K562 (cell line): Measurements from ENCODE around the gene SFMBT2. TPM values are rescaled to one million over a fixed set of nuclear protein-coding genes. Genes with fewer than 3 reads are reported as not detected.
A peak's percentile ranks its signal among the peaks of the same experiment; 100 is the strongest.

Experiments used
- ATAC-seq: fragments of 200-7000 bp; cut with Tn5 transposase; 3 replicates; pipeline ENCODE4 v1.9.1; 2020; ENCODE audit warnings: moderate library complexity
- BruUV-seq: library from RNA; stranded (reverse); fragments of 400-500 nt; replicated peaks from 2 replicates; lab custom pipeline; 2021; lab: Mats Ljungman, UMichigan
- CTCF ChIA-PET: fragments of 300-600 bp; formaldehyde crosslinking; extraction: SDS; loops from one replicate; lab custom pipeline; 2021; ENCODE audit warnings: low intra/inter-chr PET ratio; lab: Yijun Ruan, JAX
- POLR2A ChIA-PET: fragments of 300-600, 350-650 bp; sonication (Branson Sonifier 250); formaldehyde crosslinking; extraction: SDS; loops from one replicate; lab custom pipeline; 2021; ENCODE audit warnings: antibody characterized with exemption, inconsistent platforms; lab: Yijun Ruan, JAX
- DNase-seq, 4 experiments: peaks; one replicate each; pipeline versions ENCODE4 v3.0.0 to v3.0.0-alpha.2; 2011 to 2018; ENCODE audit warnings: low spot score in 3 of 4, mixed read lengths in 3 of 4; ENCODE audit errors: extremely low read depth in 1 of 4
- FAIRE-seq: peaks from 2 replicates; lab custom pipeline; 2011; peaks lifted over from hg19 to GRCh38; lab: Jason Lieb, UNC
- H2AFZ ChIP-seq: 2 replicates; pipeline ENCODE4 v1.6.0; 2011; ENCODE audit warnings: low read depth, low read length, control low read depth, inconsistent platforms
- H3K27ac ChIP-seq: fragments of 200-600 bp; 3 replicates; pipeline ENCODE4 v1.8.0; 2011; ENCODE audit warnings: low read depth, mild to moderate bottlenecking, control low read depth, inconsistent platforms, low read length, moderate library complexity, mixed read lengths; ENCODE audit errors: extremely low read depth
- H3K27me3 ChIP-seq, 2 experiments: fragments of 300-600 bp in 1 of 2; 2 replicates in 1 of 2; 3 replicates in 1 of 2; pipeline versions ENCODE4 v1.6.0 to v1.8.0; 2011; ENCODE audit warnings: inconsistent platforms in 2 of 2, low read length in 2 of 2, mild to moderate bottlenecking in 1 of 2, mixed read lengths in 1 of 2, moderate library complexity in 1 of 2; ENCODE audit not compliant: control insufficient read depth in 2 of 2, insufficient read depth in 2 of 2
- H3K36me3 ChIP-seq: fragments of 300-600 bp; 3 replicates; pipeline ENCODE4 v1.8.0; 2011; ENCODE audit warnings: mild to moderate bottlenecking, low read length, inconsistent platforms; ENCODE audit not compliant: control insufficient read depth, insufficient read depth
- H3K4me1 ChIP-seq, 2 experiments: fragments of 200-600 bp in 1 of 2; replicated peaks in 1 of 2; 2 replicates in 1 of 2; 3 replicates in 1 of 2; pipeline versions ENCODE4 v1.5.1 to v1.8.0; 2011; ENCODE audit warnings: inconsistent platforms in 2 of 2, low read length in 2 of 2, mild to moderate bottlenecking in 1 of 2, mixed read lengths in 1 of 2, moderate library complexity in 1 of 2; ENCODE audit not compliant: control insufficient read depth in 2 of 2, insufficient read depth in 2 of 2
- H3K4me2 ChIP-seq: 2 replicates; pipeline ENCODE4 v1.6.1; 2011; ENCODE audit warnings: low read length, control low read depth, inconsistent platforms, mixed read lengths; ENCODE audit not compliant: insufficient read depth
- H3K4me3 ChIP-seq: fragments of 200-600 bp; sonication (generic), shearing (Covaris generic); 2 replicates; pipeline ENCODE4 v1.5.1; 2016; ENCODE audit warnings: control low read depth, inconsistent platforms
- H3K79me2 ChIP-seq: fragments of 200-600 bp; 3 replicates; pipeline ENCODE4 v1.8.0; 2011; ENCODE audit warnings: low read length, inconsistent platforms; ENCODE audit not compliant: control insufficient read depth, insufficient read depth
- H3K9ac ChIP-seq, 2 experiments: 2 replicates each; pipeline versions ENCODE4 v1.6.0 to v1.6.1; 2011; ENCODE audit warnings: low read depth in 2 of 2, low read length in 2 of 2, control low read depth in 1 of 2, inconsistent platforms in 1 of 2, mild to moderate bottlenecking in 1 of 2, mixed read lengths in 1 of 2; ENCODE audit not compliant: insufficient read depth in 1 of 2
- H3K9me1 ChIP-seq: one replicate; pipeline ENCODE4 v1.6.0; 2011; ENCODE audit warnings: inconsistent platforms, mild to moderate bottlenecking, low read length, moderate library complexity; ENCODE audit not compliant: control insufficient read depth, insufficient read depth
- H3K9me3 ChIP-seq: replicated peaks from 2 replicates; pipeline ENCODE4 v1.5.1; 2011; ENCODE audit warnings: low read depth, low read length, inconsistent platforms; ENCODE audit not compliant: control insufficient read depth, insufficient read depth
- H4K20me1 ChIP-seq: replicated peaks from 2 replicates; pipeline ENCODE4 v1.6.1; 2011; ENCODE audit warnings: low read length, inconsistent platforms, mixed read lengths; ENCODE audit not compliant: control insufficient read depth, insufficient read depth
- ARID2 ChIP-seq: fragments of 450-650 bp; IDR thresholded peaks from 2 replicates; pipeline ENCODE4 v1.6.1; 2017; ENCODE audit warnings: antibody characterized with exemption, mild to moderate bottlenecking
- BHLHE40 ChIP-seq: IDR thresholded peaks from 2 replicates; pipeline ENCODE4 v1.6.1; 2011; ENCODE audit warnings: low read length, improper control_type of control experiment
- ELF1 ChIP-seq: fragments of 200-800 bp; sonication (Bioruptor generic); IDR thresholded peaks from 2 replicates; pipeline ENCODE4 v1.6.1; 2016; ENCODE audit warnings: missing genetic modification characterization, missing compliant biosample characterization
- KAT7 ChIP-seq: sonication (generic); formaldehyde crosslinking; IDR thresholded peaks from 2 replicates; pipeline ENCODE4 v1.8.0; 2022; ENCODE audit warnings: missing genetic modification reagents, mild to moderate bottlenecking, borderline replicate concordance
- MCM7 ChIP-seq, 2 experiments: fragments of 450-650 bp; IDR thresholded peaks; 2 replicates each; pipeline ENCODE4 v1.6.1; 2016 to 2018
- MXI1 ChIP-seq: IDR thresholded peaks from 2 replicates; pipeline ENCODE4 v1.6.1; 2011; ENCODE audit warnings: low read depth, mild to moderate bottlenecking, improper control_type of control experiment, low read length
- OTX1 ChIP-seq: fragments of 450-650 bp; formaldehyde crosslinking; IDR thresholded peaks from 2 replicates; pipeline ENCODE4 v1.4.0; 2022; ENCODE audit warnings: mild to moderate bottlenecking
- RUNX1 ChIP-seq: sonication (generic); IDR thresholded peaks from 2 replicates; pipeline ENCODE4 v1.6.1; 2016; ENCODE audit warnings: antibody characterized with exemption, low read depth
- TAL1 ChIP-seq: fragments of 450-650 bp; IDR thresholded peaks from 2 replicates; pipeline ENCODE4 v1.6.1; 2016; ENCODE audit warnings: mild to moderate bottlenecking
- VEZF1 ChIP-seq: fragments of 200-800 bp; sonication (Bioruptor generic); IDR thresholded peaks from 2 replicates; pipeline ENCODE4 v1.6.1; 2017; ENCODE audit warnings: missing genetic modification characterization, missing compliant biosample characterization
- XRCC3 ChIP-seq: fragments of 450-650 bp; IDR thresholded peaks from 2 replicates; pipeline ENCODE4 v1.6.1; 2017; ENCODE audit warnings: mild to moderate bottlenecking, moderate library complexity
- ZBTB49 ChIP-seq: sonication (generic); formaldehyde crosslinking; IDR thresholded peaks from 2 replicates; pipeline ENCODE4 v1.8.0; 2022; ENCODE audit warnings: missing genetic modification reagents, mild to moderate bottlenecking, borderline replicate concordance
- ZNF316 ChIP-seq: fragments of 450-650 bp; IDR thresholded peaks from 2 replicates; pipeline ENCODE4 v1.6.1; 2016
- ZNF830 ChIP-seq: fragments of 250-450 bp; sonication (Bioruptor Pico); IDR thresholded peaks from 2 replicates; pipeline ENCODE4 v1.5.0; 2021; ENCODE audit warnings: mild to moderate bottlenecking
- WGBS: fragments of 100-300 bp; shearing (Covaris generic); methylation state at CpG from one replicate; pipeline ENCODE4 v1.1.6; 2016; ENCODE audit warnings: low coverage, mixed read lengths; ENCODE audit not compliant: insufficient coverage; ENCODE audit errors: missing lambda C conversion rate; 5-methylcytosine and 5-hydroxymethylcytosine counted together
- in situ Hi-C: fragments of 300-500 bp; cut with MboI; formaldehyde crosslinking; loops from 4 replicates; pipeline ENCODE4 v1.15.0; 2018; ENCODE audit warnings: inconsistent platforms, mixed read lengths
- intact Hi-C: fragments of 100-400 bp; cut with micrococcal nuclease; formaldehyde crosslinking; loops from 2 replicates; pipeline ENCODE4 v1.14.2; 2022
- polyA plus RNA-seq, 8 experiments: library from polyadenylated mRNA; depleted of rRNA in 4 of 8; stranded (reverse) in 5 of 8; unstranded in 3 of 8; fragments of >200 nt; fragmentation: Nextera tagmentation in 2 of 8; fragmentation: Illumina TruSeq in 1 of 8; extraction: Ambion mirVana in 2 of 8; extraction: Trizol in 1 of 8; gene quantifications; 2 replicates each; pipeline versions ENCODE4 v1.2.1 to v1.2.3, GENCODE V29; 2011 to 2014; ENCODE audit warnings: inconsistent platforms in 1 of 8, missing spikeins in 1 of 8
- total RNA-seq, 7 experiments: library from RNA; depleted of rRNA in 6 of 7; stranded (reverse); fragments of >200 nt in 6 of 7; fragmentation: Illumina TruSeq in 2 of 7; extraction: Trizol in 2 of 7; gene quantifications; 2 replicates each; pipeline versions ENCODE4 v1.2.1 to v1.2.3, GENCODE V29; 2011 to 2021; ENCODE audit warnings: low replicate concordance in 1 of 7
- TF ChIP-seq, protein P1 (sequence below): fragments of 450-650 bp; conservative IDR thresholded peaks from 2 replicates; pipeline ENCODE4 v1.6.1; 2016; ENCODE audit warnings: missing genetic modification characterization, low read depth, mild to moderate bottlenecking, missing compliant biosample characterization, moderate library complexity
- TF ChIP-seq, protein P2 (sequence below): fragments of 250-450 bp; sonication (Bioruptor Pico); IDR thresholded peaks from 2 replicates; pipeline ENCODE4 v1.5.0; 2022; ENCODE audit warnings: mild to moderate bottlenecking

SFMBT2 gene
- total and polyA plus RNA-seq, 9 of the 15 experiments (the other 6 are each of a cell fraction or from before 2014, with no cell fraction given): 1.2 to 13.6 (median 7.6) TPM

- Histone ChIP-seq H3K4me3 (no peak overlapping the region), H3K9me3 (no peaks in the 10 kb centered on the region), H3K4me1 (peaks cover 0 to 7% of the 10 kb centered on the region in 2 experiments; a peak in 3 of 5 replicates), H3K27ac (no peak overlapping the region), H3K36me3 (peaks cover 5% of the 10 kb centered on the region; the same call in 1 of the 3 replicates), H3K9me1 (no peaks in the 10 kb centered on the region), H2AFZ (no peak overlapping the region), H3K4me2 (no peak overlapping the region), H3K27me3 (no peaks in the 10 kb centered on the region), H3K79me2 (peaks cover 51% of the 10 kb centered on the region), H3K9ac (no peak overlapping the region), H4K20me1 (0 out of 2 replicates have a peak, but pooled peaks cover 4% of the 10 kb centered on the region)
- ATAC-seq (no peak; the same call in 2 of the 3 replicates), DNase-seq (peak; percentile 24 to 53 (median 27)), FAIRE-seq (peak; percentile 87)
- POLR2A ChIA-PET: interaction anchor here (0.8 kb wide), 1 partner anchor 10 kb away, joined by 3 read pairs; no protein-coding TSS in a partner anchor
- CTCF ChIA-PET: no interaction called here
- BruUV-seq: no TSS peak
- intact Hi-C loops (no loop called here), in situ Hi-C loops (no loop called here)
- WGBS: 59% methylated on average over 12 of the region's 12 CpGs
- TF ChIP-seq TAL1 (no peak), ELF1 (no peak), XRCC3 (no peak), MXI1 (no peak), ZNF316 (peak; percentile 47), RUNX1 (no peak), VEZF1 (no peak), MCM7 (IDR thresholded peaks at IDR 0.05) (no peak), KAT7 (CRISPR knock-in tag) (no peak), BHLHE40 (peak; percentile 37; the same call in 1 of the 2 replicates), ZBTB49 (CRISPR knock-in tag) (no peak), OTX1 (no peak), ZNF830 (CRISPR knock-in tag) (no peak), ARID2 (no peak)
- TF ChIP-seq, protein P1, sequence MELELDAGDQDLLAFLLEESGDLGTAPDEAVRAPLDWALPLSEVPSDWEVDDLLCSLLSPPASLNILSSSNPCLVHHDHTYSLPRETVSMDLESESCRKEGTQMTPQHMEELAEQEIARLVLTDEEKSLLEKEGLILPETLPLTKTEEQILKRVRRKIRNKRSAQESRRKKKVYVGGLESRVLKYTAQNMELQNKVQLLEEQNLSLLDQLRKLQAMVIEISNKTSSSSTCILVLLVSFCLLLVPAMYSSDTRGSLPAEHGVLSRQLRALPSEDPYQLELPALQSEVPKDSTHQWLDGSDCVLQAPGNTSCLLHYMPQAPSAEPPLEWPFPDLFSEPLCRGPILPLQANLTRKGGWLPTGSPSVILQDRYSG: no peak
- TF ChIP-seq, protein P2, sequence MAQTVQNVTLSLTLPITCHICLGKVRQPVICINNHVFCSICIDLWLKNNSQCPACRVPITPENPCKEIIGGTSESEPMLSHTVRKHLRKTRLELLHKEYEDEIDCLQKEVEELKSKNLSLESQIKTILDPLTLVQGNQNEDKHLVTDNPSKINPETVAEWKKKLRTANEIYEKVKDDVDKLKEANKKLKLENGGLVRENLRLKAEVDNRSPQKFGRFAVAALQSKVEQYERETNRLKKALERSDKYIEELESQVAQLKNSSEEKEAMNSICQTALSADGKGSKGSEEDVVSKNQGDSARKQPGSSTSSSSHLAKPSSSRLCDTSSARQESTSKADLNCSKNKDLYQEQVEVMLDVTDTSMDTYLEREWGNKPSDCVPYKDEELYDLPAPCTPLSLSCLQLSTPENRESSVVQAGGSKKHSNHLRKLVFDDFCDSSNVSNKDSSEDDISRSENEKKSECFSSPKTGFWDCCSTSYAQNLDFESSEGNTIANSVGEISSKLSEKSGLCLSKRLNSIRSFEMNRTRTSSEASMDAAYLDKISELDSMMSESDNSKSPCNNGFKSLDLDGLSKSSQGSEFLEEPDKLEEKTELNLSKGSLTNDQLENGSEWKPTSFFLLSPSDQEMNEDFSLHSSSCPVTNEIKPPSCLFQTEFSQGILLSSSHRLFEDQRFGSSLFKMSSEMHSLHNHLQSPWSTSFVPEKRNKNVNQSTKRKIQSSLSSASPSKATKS (CRISPR knock-in tag): no peak
Observed at GRCh38 chr10:7288060-7288690, 122.7 kb downstream of the SFMBT2 start.
